Glomerular visceral epithelial cell (primary cell): ENCODE measurements around the gene BNC2.

Experiments
- DNase-seq: peaks from one replicate; pipeline ENCODE4 v3.0.0-alpha.2; 2016; ENCODE audit errors: extremely low spot score

BNC2 gene

DNA sequence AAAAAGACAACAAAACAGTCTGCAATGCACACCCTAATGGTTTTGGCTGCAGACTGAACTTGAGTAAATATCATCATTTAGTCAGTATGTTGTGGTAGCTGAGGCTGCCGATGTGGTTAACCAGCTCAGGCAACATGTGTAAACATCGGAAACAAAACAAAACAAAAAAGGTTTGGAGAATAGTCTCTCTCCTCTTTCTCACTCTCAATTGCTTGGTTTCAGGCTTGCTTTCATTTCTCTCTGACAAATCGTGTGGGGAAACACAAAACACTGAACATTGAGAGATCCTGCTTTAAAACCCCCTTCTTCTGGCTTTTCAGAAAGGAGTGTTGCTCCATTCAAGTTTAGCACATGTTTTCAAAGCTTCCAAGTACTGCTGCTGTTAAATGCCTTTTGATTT, 453.3 kb downstream of the BNC2 start:
- peak; percentile 52 for DNase-seq

DNA sequence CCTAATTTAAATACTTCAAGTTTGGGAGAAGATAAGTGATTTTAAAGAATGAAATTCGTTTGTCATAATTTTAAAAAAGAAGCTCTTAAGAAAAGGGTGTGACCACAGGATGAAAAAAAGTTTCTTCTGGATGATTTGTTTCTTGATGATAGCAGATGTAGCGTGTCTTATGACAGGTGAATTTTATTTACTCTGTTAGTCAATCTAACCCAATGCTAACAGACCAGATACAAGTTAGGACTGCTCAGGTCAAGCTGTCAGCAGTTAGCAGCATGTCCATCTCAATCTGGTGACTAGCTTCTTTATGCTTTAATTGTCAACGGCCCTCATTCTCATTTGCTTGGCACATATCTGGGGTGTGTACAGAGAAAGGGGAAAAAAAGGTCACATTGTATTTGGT, 456.0 kb downstream of the BNC2 start:
- DNase-seq = no peak

DNA sequence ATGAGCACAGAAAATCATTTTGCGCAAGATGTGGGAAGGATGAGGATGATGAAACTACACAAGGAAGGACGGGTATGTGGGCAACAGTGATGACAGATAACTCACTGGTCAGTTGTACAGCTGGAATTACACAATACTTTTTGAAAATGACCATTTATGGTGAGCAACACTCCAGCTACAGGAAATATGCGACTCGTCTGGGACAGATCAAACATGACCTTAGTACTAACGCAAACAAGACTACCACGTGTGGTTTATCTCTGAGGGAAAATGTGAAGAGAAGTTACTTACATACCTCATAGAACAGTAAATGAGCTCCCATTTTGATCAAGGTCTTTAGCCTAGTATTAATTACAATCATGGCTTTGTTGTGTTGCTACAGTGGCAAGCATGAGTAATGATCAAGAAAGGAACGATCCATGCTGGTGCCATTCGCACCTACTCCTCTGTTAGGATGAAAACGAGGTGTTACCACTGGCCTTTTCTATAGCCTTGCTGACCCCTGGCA, 456.9 kb downstream of the BNC2 start:
- peak; percentile 74 for DNase-seq

DNA sequence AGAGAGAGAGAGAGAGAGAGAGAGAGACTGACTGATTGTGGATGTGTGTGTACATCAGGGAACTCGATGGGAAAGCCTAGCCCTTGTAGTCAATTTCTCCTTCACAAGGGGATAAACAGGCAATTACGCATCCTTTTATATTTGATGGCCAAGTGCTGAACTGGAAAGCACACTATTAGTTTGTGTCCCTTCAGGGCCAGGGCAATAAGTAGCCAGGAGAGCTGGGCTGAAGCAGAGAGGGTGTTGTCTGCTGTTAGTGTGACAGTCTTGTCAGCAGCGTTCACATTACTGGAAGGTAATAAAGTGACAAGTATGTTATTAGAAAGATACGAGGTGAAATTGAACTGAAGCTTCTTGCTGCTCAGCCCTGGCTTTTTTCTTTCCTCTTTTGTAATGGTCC, 457.7 kb downstream of the BNC2 start:
- DNase-seq = no peak

DNA sequence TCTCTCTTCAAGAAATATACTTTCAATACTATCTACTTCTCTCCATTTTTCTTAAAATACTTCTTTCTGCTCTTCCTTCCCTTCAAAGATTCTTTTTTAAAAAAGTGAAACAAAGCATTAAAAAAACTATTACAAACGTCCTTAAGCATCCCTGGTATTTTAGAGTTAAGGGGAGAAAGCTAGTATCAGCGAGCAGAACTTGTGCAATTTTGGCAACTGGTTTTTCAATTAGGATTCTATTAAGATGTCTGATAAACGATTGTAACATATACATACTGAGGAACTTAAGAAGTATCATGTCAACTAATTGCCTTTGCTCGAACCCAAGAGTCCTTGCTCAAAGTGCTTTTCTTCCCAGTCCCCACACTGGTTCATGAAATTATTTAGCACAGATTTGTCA, 459.2 kb downstream of the BNC2 start:
- no peak for DNase-seq

DNA sequence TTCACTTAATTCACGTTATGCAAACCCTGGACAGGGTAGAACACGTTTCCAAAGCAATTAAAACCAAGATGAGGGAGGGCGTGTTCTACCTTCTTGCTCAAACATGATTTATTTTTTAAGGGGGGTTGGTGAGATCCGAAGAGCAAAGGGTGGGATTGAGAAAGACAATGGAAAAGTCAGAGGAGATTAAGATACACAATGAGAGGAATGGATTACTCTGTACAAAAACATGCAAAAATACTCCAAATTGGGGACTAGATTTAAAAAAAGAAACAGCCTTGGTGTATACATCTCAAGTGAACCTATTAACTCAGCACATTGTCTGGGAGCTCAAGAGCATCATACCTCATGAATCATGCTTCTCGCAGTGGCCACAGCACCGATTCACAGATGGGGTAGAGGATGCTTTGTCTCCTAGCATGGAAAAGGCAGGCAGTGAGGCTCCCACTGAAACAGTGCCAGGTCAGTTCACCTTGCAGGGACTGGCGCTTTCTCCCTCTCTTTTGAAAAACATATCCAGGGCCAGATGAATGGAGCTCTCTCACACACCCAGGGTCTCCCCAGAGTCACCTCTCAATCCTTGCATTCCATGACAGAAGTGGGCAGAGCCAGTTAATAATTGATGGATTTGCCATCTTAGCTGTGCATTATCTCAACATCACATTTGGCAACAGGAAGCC, 459.7 kb downstream of the BNC2 start:
- peak; percentile 75 for DNase-seq

DNA sequence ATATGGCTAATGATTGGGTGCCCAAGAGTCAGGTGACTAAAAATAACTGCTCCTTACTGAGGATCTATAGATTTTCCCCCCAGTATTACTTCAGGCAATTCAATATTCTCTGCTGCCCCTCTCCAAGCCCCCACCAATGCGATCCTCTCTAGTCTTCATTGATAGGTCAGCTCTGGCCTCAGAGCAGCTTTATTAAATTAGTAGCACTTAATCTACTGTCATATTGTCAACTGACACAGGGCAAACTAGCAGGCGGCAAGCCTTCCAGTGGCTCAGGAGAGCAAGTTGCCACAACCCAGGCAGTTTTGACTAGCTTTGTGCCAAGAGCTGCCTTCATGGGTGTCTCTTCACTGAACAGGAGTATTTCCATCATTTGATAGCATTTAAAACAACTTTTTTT, 462.9 kb downstream of the BNC2 start:
- DNase-seq = no peak

DNA sequence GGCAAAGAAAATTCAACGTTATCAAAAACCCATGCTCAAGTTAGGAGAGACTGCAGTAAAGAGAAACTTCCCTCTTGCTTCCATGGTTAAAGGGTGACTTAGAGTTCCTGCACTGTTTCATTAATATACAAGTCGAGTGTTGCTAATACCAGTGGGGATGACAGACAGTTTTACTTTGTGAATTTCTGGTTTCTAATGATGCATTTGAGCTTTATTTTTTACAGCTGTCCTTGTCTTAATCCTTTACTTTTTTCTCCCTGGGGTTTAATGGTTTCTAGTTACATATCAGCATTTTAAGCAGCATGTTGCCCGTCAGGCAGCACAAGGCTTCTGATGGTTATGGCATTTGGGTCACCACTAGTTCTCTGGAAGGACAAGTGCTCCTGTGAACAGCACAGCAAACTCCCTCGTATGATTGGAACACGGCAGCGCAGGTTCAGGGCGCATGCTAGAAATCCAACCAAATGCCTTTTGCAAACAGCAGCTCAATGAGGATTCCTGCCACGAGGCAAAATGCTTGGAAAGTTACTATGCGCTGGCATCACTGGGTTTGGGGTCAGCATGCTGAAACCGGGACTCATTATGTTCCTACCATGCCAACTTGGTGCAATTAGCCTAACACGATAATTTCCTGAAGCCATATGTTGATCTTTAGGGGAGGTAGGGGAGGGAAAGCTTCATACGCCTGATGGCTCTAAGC, 463.8 kb downstream of the BNC2 start:
- no peak for DNase-seq

DNA sequence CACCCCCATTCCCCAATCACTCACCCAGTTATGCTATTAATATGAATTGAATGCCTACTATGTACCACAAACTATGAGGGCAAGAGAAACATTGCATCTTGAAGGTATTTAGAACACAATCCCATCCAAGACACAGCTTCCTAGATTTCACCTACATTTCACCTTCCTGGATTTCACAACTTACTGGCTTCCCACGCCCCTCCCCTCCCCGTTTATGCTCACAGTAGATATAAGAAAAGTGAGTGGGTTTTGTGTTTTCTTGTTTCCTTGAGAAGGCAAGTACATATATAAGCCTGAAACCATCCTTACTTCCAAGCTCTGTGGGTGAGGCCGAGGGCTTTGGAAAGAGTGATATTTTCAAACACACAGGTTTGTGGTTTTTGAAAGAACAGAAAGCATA, 465.0 kb downstream of the BNC2 start:
- DNase-seq = no peak

DNA sequence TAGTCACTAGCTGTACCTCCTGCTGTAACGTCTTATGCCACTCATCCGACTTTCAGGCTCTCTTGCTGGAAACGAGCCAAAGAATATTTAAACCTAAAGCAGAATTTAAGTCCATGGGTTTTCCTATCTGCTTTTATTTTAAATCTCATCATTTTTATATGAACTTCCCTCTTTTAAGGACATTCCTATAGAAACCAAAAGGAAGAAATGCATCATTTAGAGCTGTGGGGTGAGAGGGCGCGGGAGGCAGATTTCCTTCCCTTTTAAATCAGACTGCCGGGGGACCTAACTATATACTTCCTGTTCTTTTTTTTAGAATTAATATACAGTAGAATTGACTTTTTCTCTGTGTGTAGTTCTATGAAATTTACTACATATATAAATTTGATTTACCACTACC, 468.8 kb downstream of the BNC2 start:
- DNase-seq = no peak

DNA sequence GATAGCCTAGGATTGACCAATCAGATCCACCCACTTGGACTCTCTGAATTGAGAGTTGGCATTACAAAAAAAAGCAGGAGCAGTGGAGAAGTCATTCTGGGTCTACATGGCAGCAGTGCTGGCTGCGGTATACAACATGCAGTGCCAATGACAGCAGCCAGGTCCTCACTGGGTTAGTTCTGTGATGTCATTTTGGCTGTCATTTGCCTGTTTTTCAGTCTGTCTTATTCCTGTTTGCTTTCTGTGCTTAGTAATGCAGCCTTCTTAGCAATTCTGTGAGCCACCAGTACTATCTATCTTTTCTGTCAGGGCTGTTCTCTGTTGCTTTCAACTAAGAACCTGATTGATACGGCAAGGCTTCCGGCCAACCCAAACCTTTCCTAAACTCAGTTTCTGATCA, 471.8 kb downstream of the BNC2 start:
- no peak for DNase-seq

DNA sequence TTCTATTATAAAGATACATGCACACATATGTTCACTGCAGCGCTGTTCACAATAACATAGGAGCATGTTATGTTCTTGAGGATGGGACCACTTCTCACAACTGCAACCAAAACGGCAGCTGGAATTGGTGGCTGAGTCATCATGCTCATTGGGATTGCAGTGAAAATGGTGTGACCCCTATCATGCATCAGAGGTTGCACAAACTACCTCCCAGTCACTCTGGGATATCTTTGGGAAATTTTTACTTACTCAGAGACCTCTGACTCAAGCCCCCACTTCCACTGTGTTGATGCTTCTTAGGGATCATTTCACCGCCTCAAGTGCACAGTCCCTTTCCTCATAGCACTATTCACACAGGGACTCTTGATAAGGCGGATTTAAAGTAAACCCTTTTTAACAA, 474.1 kb downstream of the BNC2 start:
- DNase-seq = no peak

DNA sequence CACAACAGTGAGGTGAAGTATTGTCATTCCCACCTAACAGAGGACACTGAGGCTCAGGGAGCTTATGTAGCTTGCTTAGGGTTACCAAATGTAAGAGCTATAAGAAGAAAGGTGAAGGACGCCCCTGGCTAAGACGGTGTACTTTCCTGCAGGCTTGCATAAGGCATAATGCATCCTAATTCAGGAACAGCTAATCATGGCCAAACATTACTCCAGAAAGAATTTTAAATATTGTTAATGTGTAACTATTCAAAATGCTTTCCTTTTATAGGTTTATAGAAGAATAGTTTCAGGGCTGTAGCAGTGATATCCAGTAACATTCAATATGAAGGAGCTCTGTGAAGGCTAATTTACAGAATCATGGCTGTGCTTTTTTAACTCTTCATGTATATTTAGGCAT, 479.1 kb downstream of the BNC2 start:
- no peak for DNase-seq

DNA sequence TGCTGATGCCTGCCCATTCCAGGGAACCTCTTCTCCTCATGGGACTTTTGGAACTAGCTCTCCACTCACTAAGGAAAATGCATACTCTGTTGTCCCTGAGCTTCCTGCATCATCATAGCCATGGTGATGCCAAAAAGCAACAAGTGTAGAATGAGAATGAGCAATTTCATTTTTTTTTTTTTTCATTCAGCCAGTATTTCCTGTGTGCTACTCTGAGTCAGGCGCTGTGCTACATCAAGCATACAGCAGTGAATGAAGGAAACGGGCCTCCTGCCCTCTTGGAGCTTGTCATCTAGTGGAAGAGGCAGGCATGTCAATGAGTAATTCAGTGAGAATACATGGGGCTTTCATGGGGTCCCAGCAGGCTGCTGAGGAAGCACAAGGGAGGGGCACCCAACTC, 483.1 kb downstream of the BNC2 start:
- no peak for DNase-seq

DNA sequence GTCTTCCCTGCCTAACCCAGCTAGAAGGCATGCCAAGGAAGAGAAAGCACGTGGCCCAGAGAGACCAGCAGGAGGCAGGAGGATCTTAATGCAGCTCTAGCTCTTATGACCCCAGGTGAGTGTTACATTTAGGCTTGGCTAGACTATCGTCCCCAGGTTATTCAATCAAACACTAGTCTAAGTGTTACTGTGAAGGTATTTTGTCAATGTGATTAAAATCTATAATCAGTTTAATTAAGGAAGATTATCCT, 483.7 kb downstream of the BNC2 start:
- no peak for DNase-seq

DNA sequence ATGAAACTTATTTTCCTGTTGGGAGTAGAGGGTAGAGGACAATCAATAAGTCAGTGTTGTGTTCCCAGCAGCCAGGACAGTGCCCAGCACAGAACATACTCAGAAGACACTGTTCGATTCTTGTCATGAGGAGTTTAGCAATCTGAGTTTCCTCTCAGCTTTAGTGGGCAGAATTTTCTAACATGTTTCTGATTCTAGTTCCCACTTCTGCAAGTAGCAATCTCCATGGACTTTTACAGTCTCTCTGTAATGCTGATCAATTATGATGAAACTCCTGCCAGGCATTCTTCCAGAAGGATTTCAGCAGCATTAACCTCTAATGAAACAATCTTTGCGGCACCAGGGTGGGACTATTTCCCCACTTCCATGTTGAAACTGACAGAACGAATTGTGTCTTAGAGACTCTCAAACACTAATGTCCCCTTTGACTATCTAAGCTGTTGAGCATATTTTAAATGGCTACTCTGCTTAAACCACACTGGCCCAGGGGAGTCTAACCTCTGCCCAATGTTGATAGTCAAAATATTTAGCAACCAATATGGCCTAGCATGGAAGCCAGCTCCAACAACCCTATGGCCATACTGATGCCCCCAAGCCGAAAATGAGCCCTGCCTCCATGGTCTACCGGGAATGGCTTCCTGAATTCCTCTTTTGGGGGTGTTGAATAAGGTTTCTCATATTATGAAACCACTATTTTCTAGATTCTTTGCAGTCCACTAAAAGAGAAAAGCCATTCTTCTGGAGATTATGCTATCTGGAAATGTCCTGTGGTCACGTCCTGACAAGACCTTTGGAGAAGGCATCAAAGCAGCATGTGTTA, 484.3 kb downstream of the BNC2 start:
- no peak for DNase-seq

DNA sequence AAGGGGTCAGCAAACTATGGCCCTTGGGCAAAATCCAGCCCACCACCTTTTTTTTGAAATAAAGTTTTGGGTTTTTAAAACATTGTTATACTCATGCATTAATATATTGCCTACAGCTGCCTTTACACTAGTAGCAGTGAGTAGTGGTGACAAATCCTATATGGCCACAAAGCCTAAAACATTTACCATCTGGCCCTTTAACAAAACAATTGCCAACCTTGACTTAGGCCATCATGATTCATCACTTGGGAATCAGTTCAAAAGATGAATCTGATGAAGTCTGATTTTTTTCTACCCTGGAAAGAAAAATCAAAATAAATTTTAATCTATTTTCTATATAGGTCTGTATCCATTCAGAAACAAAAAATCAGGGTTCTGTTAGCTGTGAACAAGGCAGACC, 484.9 kb downstream of the BNC2 start:
- peak; percentile 55 for DNase-seq

DNA sequence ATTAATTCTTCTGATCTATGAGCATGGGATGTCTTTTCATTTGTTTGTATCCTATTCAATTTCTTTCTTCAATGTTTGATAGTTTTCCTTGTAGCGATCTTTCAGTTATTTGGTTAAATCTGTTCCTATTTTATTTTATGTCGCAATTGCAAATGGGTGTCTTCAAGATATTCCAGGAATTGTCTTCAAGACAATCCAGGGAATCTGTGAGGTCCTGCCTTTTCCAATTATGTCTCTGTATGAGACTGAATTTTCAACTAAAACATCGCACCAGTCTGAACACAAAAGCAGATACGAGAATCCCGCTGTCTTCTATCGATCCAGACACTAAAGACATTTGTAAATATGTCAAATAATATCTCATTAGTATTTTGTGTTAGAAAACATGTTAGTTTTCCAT, 485.5 kb downstream of the BNC2 start:
- no peak for DNase-seq

DNA sequence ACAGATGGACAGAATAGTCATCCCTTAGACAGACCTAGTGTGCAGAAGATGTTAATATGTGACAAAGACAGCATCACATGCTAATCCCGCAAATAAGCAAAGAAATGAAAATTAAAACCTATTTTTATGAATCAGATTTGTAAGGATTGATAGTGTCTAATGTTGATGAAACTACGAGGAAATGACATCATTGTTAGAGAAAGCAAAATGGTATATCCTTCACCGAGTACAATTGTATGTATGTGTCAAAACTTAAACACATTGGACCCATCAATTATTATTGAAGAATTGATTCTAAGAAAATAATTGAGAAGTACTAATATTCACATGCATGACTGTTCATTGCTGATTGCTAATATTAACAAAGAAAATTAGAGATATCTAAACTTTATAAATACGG, 493.2 kb downstream of the BNC2 start:
- DNase-seq = no peak

DNA sequence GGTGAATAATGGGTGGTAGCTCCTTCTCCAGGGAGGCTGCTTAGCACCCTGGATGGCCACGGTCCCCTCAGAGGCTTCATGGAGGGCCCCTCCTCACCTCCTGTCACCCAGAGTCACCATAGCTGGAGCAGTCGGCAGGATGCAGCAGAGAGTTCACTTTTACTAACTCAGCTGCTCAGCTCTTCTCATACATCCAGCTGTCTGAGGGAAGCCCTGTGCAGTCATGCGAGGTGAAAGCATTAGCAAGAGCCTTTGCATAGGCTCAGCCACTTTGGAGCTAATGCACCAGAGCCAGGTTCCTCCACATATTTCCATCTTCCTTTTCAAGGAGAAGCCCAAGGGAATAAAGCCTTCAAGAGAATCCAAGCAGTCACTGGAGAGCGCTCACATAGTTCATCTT, 499.2 kb downstream of the BNC2 start:
- DNase-seq = peak; percentile 70

DNA sequence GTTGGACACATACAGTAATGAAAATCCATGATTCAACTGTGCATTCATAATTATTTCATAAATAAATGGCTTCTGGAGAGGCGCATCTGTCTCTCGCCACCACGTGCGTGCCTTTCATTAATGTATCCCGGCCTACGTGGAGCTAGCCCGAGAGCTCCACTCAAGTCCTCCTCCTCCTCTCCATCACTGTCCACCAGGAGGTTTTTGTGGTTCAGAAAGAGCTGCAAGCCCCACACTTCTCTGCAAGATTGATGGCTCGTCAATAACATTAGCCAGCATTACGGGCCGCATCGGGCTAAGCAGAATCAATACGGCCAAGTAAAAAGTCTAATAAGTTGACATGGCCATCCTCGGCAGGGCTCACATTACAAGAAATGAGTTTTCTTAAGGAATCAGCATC, 499.8 kb downstream of the BNC2 start:
- DNase-seq = no peak

DNA sequence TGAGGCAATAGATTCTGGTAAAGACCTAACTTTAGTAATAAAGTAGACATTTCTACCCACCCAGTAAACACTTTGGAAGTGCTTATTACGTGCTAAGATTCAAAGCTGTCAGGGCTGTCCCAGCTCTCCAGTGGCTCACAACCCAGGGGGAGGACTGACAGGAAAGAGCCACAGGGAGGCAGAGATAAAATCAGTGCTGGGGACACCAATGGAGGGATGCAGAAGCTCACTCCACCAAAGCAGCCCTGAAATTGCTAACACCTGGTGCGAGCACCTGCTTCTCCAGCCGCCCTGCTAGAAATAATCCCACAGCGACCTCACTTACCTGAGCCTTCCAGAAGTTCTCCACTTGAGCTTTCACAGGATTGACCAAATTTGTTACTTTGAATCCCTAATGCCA, 501.0 kb downstream of the BNC2 start:
- DNase-seq = no peak
